ENCODE results near the gene NDUFA12.

Gene NDUFA12

DNA sequence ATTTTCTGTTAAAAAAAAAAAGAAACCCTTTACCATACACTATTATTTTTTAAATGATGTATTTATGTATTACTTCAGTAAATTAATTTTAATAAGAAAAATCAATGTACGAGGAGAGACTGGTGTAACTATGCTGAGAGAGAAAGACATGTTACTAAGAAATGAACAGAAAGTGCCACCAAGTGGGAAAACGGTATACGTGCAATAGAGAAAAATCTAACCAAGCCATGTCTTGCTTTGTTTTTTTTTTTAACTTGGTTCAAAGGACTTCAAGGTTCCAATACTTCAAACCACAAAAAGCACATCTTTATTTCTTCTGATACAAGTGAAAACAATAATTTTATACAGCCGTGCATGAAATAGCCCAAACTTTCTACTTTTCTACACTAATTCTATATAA, 22.9 kb downstream of the NDUFA12 start:
- DNase-seq (ENCODE audit: low read depth) = no peak

DNA sequence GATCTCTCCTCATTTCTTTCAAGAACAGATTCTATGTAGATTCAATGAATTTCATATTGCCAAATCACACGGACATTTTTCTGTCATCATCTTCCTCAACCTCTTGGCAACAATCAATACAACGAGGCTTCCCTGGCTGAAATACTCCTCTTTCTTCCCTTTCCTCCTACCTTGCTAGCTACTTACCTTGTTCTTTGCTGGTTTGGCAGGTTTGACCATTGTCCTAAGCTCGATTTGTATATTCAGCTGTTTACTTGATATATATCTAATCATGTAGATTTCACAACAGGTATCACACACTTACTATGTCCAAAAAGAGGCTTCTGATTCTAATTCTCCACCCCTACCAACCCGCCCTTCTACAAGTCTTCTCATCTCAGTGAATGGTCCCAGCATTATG, 23.6 kb downstream of the NDUFA12 start:
- no peak for DNase-seq (ENCODE audit: low read depth)

DNA sequence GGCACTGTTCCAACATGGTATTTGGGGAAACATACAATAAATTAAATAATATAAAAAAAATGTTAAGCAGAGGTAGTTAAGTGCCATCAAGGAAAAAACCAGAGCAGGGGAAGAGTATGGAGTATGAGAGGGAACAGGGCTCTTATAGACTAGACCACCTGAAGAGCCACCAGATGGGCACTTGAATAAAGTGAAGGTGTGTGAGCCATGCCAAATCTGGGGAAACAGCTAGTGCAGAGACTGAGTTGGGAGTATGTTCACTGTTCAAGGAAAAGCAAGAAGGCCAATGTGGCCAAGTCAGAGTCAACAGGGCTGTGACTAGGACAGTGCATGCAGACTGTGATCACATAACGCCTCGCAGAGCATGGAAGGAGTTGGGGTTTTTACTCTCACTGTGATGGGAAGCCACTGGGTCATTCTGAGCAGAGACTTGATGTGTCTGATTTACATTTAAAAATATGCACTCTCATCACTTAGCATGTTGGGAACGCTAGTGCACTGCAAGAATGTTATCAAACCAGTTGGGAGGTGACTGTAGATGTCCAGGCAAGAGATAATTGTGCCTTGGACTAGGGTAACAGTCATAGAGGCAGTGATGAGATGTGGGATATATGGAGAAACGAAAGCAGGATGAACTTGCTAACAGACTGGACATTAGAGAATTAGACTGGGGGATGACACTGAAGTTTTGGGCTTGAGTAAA, 25.6 kb downstream of the NDUFA12 start:
- no peak for DNase-seq (ENCODE audit: low read depth)

DNA sequence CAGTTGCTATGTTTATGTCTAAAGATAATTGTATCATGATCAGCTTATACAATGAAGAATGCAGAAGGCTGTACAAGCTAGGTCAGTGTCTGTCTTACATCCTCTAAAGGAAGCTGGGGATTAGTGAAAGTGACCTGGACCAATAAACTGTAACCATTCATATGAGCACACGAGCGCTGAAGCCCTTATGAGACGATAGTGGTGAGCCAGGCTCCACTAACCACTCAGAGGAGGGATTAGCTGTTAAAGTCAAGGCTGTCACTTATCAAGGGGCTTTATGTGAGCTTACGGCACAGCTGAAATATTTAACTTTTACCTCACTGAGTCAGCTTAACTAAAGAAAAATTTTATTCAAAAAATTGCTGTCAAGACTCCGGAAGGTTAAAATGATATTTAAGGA, 30.3 kb downstream of the NDUFA12 start:
- no peak for DNase-seq (ENCODE audit: low read depth)

- DNase-seq (ENCODE audit: low read depth) = no peak
Measured at GRCh38 chr12:94972795-94973194, 30.7 kb downstream of the NDUFA12 start.

- DNase-seq (ENCODE audit: low read depth) = no peak
Measured at GRCh38 chr12:94971923-94972322, 31.6 kb downstream of the NDUFA12 start.

DNA sequence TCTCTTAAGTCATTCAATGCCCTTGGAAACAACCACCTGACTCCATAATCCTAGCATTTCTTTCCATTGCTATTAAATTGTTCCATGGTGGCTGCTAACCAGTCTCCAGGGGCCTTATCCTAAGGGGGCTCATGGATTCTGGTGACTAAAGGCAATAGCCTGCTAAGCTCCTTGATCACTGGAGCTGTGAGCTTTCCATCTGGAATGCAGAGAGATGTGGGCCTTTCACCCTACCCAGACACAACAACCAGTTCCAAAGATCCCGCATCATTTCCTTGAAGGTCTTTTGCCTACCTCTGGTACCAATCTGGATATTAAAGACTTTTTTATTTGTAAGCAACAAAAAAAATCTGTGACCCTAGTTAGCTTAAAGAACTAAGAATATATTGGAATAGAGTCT, 32.9 kb downstream of the NDUFA12 start:
- DNase-seq (ENCODE audit: low read depth) = no peak

GRCh38 chr12:94969424-94969823, 34.1 kb downstream of the NDUFA12 start:
- DNase-seq (ENCODE audit: low read depth) = no peak

- DNase-seq (ENCODE audit: low read depth) = no peak
Measured at GRCh38 chr12:94965982-94966630, 37.4 kb downstream of the NDUFA12 start.

- DNase-seq (ENCODE audit: low read depth) = no peak
Measured at GRCh38 chr12:94963649-94964048, 39.8 kb downstream of the NDUFA12 start.

DNA sequence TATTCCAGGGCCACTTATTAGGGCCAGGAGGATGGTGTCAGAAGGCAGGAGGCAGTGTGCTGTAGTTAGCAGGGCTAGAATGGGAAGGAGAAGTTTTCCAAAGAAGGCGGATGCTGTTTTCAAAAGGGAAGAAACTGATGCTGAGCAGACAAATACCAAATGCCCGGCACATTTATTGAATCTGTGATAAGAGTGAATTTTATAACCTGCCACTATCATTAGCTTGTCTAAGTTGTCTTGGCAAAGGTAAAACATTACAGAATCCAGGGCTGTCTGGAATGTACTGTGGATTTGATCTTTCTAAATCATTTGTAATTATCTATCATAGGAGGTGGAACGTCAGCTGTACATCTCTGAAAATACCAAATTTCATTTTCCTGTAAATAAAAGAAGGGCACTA, 40.8 kb downstream of the NDUFA12 start:
- DNase-seq (ENCODE audit: low read depth) = no peak

- DNase-seq (ENCODE audit: low read depth) = no peak
Measured at GRCh38 chr12:94961911-94962310, 41.6 kb downstream of the NDUFA12 start.

DNA sequence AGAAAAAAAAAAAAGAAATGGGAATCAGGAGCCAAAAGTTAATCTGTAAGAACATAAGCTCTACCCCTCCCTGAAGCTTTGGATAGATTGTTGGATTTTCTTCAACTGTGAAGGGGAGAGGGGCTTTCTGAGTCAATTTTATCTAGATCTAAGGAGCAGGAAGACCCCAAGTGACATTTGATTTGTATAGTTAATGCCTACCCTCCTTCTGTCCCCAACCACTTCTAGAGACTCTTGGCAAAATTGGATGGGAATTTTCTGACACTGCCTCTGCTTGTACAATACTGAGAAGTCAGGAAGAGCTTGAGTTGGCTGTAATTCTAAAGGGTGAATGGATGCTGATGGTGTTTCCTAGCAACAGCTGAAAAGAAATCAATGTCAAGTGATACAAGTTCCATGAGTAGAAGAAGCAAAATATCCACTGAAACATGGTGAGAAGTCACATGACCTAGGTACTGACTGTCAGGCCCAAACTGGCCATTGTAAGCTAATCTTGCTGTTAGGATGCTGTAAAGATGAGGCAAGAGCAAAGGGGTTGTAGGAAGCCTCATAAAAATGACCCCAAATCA, 42.2 kb downstream of the NDUFA12 start:
- no peak for DNase-seq (ENCODE audit: low read depth)

GRCh38 chr12:94957006-94957405, 46.5 kb downstream of the NDUFA12 start:
- DNase-seq (ENCODE audit: low read depth) = no peak

DNA sequence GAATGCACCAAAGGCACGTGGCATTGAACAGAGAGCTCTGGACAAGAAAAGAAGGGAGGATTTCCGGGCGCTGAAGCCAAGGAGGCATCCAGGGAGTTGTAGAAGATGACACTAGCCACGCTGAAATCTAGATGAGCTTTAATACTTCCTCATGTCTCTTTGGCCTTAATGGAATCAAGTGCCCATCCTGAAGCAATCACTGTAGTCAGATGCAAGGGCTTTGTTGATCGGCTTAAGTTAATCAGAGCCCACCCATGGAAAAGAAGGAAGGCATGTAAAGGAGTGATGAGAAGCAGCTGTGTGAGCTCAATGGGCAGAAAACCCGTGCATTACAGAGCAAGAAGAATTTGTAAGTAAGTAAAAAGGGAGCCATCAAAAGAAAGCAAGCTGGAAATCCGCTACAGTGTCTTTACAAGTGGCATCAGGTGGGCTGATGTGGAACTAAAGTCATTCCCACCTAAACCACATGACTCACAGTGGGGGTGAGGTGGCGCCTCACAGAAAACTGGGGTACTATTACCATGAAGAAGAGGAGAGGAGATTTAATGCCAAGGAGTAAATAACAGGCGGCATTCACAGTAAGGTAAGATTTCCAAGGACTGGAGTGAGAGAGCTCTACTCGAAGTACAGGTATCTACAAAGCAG, 48.4 kb downstream of the NDUFA12 start:
- DNase-seq (ENCODE audit: low read depth) = no peak

DNA sequence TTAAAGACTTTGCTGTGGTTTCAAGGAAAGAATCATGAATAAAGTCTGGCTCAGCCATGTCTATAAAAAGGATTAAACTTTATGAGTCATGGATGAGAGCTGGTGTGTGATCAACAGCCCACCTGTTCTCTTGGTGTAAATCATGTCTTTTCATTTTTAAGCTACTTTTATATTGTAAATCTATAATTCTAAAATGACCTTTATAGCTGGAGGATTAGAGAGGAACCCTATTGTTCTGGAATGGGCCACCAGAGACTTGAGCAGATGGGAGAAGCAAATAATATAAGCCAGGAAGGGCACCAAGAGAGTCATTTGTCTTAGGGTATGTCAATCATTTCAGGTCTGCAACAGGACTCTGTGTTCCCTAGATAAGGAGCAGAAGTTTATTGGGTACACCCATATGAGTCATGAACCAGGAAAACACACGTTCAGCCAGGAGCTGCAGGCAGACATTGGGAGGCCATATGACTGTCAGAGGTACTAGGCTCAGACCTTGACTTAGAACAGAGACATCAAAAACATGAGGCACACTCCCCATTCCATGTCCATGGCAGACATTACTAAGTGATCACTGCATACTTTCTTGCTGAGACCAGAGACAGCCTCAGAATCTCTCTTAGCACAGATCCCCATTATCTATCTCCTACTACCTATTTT, 49.3 kb downstream of the NDUFA12 start:
- no peak for DNase-seq (ENCODE audit: low read depth)

- DNase-seq (ENCODE audit: low read depth) = no peak
Measured at GRCh38 chr12:94952325-94952724, 51.2 kb downstream of the NDUFA12 start.

DNA sequence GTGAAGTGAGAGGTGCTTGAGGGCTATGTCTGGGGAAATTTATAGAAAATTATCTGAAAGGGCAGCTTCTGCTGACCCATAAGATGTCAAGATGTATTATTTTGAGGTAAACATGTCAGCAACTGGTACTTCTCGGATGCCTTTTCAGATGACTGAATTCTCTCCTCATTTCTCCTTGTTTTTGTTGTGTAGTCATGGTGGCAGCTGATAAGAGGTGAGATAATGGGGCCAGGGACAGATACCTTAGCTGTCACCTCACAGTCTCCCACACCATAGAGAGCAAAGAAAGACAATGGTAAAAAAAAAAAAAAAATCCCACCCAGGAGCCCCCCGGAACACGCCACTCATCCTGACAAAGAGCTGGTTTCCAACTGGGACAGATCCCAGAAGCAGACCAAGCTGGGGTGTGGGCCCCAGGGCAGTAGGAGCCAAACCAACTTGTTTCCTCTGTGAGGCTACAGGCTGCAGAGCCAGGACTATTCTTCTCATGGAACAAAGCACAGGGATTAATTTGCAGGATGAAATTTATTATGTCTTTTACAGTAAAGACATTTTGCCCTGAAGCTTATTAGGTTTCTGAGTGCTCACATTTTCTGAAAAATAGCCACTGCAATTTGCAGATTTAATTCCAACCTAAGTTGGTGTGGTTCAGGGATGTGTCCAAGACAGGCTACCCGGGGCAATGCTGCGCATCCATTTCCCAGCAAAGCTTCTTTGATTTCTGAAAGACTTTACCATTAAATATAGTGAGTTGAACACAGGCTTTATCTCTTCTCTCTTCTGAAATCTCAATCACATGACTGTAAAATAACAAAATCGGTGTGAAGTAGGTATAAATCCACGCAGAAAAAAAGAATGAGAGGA, 52.2 kb downstream of the NDUFA12 start:
- no peak for DNase-seq (ENCODE audit: low read depth)

DNA sequence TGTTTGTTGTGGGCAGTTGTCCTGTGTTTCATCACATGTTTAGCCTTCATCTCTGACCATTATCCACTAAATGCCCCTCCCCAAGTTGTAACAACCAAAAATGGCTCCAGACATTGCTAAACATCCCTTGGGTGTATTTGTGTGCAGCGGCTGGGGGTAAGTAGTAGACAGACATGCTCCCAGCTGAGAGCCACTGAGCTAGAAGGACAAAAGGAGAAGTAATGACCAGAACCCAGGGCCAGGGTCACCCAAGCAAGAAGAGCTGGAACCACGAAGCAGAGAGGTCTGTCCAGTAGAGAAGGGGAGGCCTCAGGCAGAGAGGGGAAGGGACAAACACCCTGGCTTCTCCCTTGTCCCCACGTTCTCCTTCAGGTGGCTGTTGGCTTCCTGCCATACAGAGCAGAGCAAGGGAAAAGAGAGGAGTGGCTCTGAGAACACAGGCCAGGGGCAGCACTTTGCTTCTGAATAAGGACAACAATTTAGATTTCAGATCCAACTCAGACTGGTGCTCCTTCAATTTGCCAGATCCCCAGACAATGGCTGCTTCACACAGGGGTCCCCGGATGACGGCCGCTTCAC, 55.2 kb downstream of the NDUFA12 start:
- DNase-seq (ENCODE audit: low read depth) = no peak

DNA sequence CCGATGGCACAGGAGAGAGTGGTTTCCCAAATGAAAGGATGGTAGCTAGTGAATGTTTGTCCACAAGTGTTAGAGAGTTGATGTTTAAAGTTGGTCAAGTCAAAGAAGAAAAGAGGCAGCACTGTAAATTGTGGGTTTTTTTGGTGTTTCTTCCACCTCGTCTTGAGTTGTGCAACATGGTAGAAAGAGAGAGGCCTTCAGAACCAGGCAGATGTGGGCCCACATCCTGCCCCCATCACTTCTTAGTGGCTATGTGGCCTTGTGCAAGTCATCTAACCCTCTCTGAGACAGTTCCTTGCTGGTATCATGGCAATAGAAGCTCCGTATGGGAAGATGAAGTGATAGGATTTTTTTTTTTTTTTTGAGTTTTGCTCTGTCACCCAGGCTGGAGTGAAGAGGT, 60.8 kb downstream of the NDUFA12 start:
- DNase-seq (ENCODE audit: low read depth) = no peak

DNA sequence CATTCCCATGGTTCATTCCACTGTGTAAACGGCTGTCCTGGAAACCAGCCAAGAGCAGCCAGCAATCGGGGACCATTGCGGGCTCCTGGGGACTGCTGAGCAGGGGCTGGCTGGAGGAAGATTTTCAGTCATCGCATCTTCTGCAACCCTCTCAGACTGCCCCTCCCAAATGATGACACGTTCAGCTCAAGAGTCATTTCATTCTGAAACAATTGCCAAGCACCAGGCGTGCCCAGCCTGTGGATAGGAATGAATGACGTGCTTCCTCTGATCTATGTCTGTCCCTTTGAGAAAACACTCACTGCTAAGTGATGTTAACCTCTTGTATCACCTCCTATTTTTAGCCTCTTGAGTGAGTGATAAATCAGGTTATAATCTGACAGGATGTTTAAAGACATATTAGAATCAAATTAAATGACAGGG, 62.0 kb downstream of the NDUFA12 start:
- DNase-seq (ENCODE audit: low read depth) = no peak
